Tibial nerve (tissue), 4 donors: ENCODE results near the gene ZBTB39. TPM values are rescaled to one million over a fixed set of nuclear protein-coding genes. Genes with fewer than 3 reads are reported as not detected.

ENCODE experiments used
- DNase-seq, 2 donors: peaks; one replicate each; pipeline ENCODE4 v3.0.0-alpha.2; 2019; ENCODE audit warnings: low spot score in 2 of 2
- H3K27ac ChIP-seq, 4 donors: fragments of 200-600 bp; sonication (generic) in 3 of 4; one replicate each; pipeline ENCODE4 v1.5.1; 2017 to 2019; ENCODE audit warnings: mild to moderate bottlenecking in 1 of 4
- H3K27me3 ChIP-seq, 2 donors: fragments of 200-600 bp; sonication (generic) in 1 of 2; one replicate each; pipeline versions ENCODE4 v1.5.1 to v1.6.0; 2017 to 2019
- H3K36me3 ChIP-seq, 3 donors: fragments of 200-600 bp; sonication (generic); one replicate each; pipeline ENCODE4 v1.5.1; 2018 to 2019
- H3K4me1 ChIP-seq, 4 donors: fragments of 200-600 bp; sonication (generic) in 3 of 4; one replicate each; pipeline ENCODE4 v1.5.1; 2017 to 2019
- H3K4me3 ChIP-seq, 4 donors: fragments of 200-600 bp; sonication (generic) in 3 of 4; one replicate each; pipeline ENCODE4 v1.5.1; 2017 to 2019; ENCODE audit warnings: mild to moderate bottlenecking in 1 of 4, moderate library complexity in 1 of 4
- H3K9me3 ChIP-seq, 4 donors: fragments of 200-600 bp; sonication (generic) in 3 of 4; one replicate each; pipeline ENCODE4 v1.5.1; 2017 to 2019
- EP300 ChIP-seq, 2 donors: sonication (generic); formaldehyde crosslinking; IDR thresholded peaks; one replicate each; pipeline ENCODE4 v1.6.1; 2017; ENCODE audit warnings: antibody characterized with exemption in 2 of 2, mild to moderate bottlenecking in 1 of 2
- POLR2A ChIP-seq, 2 donors: fragments of 450-650 bp; IDR thresholded peaks; one replicate each; pipeline ENCODE4 v1.6.1; 2017; ENCODE audit warnings: antibody characterized with exemption in 2 of 2, mild to moderate bottlenecking in 2 of 2, moderate library complexity in 2 of 2
- WGBS, 2 donors: methylation state at CpG; one replicate each; pipeline ENCODE4 v1.1.5; 2018; 5-methylcytosine and 5-hydroxymethylcytosine counted together
- total RNA-seq, 4 donors: library from RNA; depleted of rRNA; stranded (reverse); fragments of >200 nt; gene quantifications; one replicate each; pipeline ENCODE4 v1.1.0, GENCODE V29; 2016
- TF ChIP-seq, protein P1 (sequence below), 5 experiments: fragments of 200-600 bp in 3 of 5; fragments of 450-650 bp in 2 of 5; sonication (generic) in 3 of 5; IDR thresholded peaks; one replicate each; pipeline ENCODE4 v1.5.1; 2016 to 2019; ENCODE audit warnings: antibody characterized with exemption in 5 of 5, mild to moderate bottlenecking in 3 of 5, moderate library complexity in 2 of 5

The ZBTB39 gene
- total RNA-seq, 4 donors from 2014 or later, result 3.6 to 6.8 (median 5.4) TPM

DNA sequence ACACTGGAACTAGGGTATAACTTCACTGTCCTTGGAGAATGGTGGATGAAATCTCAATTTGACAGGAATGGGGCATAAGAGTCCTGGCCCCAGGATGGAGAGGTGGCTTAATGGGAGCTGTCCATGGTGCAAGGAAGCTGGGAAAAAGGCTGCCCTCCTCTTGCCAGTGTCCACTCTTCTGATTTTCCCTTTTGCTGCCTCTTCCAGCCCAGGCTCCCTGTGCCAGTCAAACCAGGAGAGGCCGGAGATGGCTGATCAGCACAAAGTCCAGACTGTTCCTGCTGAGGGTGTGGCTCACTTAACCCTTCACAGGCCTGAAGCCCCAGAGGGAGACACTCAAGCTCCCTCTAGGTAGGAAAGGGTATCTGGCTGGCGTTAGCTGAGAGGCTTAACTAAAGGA is 43.5 kb upstream of the ZBTB39 start, which contains the start of gene MYO1A:
Gene MYO1A, minus strand, starts transcription at position 240 of the 400 bp plus-strand sequence. CDS start 1,806 bp downstream, outside the sequence.
- WGBS, 2 donors, result 37 to 39% methylated on average over 2 of the region's 2 CpGs
- Histone ChIP-seq H3K9me3 (no peaks in the 10 kb centered on the region), H3K27me3 (no peaks in the 10 kb centered on the region), H3K27ac (peak within 1 kb of the TSS in 1 of 4 donors; percentile 38), H3K4me3 (no peak within 1 kb of the TSS), H3K36me3 (no peaks in the 10 kb centered on the region), H3K4me1 (peaks cover 0 to 9% (median 0%) of the 10 kb centered on the region in 4 donors)
- DNase-seq, result no peak
- no peak for TF ChIP-seq POLR2A (IDR thresholded peaks at IDR 0.05)
- TF ChIP-seq EP300 (IDR thresholded peaks at IDR 0.05), result no peak
- TF ChIP-seq, protein P1, sequence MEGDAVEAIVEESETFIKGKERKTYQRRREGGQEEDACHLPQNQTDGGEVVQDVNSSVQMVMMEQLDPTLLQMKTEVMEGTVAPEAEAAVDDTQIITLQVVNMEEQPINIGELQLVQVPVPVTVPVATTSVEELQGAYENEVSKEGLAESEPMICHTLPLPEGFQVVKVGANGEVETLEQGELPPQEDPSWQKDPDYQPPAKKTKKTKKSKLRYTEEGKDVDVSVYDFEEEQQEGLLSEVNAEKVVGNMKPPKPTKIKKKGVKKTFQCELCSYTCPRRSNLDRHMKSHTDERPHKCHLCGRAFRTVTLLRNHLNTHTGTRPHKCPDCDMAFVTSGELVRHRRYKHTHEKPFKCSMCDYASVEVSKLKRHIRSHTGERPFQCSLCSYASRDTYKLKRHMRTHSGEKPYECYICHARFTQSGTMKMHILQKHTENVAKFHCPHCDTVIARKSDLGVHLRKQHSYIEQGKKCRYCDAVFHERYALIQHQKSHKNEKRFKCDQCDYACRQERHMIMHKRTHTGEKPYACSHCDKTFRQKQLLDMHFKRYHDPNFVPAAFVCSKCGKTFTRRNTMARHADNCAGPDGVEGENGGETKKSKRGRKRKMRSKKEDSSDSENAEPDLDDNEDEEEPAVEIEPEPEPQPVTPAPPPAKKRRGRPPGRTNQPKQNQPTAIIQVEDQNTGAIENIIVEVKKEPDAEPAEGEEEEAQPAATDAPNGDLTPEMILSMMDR (IDR thresholded peaks at IDR 0.05), result no peak

DNA sequence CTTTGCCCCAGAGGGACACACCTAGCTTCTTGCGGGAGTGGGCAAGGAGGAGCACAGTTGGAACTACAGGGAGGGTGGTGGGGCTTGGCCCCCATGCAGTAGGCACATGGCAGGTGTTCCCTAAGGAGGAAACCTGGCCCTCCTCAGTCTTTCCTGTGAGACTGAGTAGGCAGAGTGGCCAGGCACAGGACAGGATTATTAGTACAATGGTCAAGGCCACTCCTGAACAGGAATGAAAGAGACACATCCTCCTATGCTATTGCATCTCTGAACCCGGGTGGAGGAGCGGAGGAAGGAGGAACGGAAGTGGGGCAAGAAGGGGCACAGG is 42.7 kb upstream of the ZBTB39 start:
- no peak for TF ChIP-seq POLR2A (IDR thresholded peaks at IDR 0.05)
- TF ChIP-seq, protein P1 (IDR thresholded peaks at IDR 0.05), result no peak
- no peak for TF ChIP-seq EP300 (IDR thresholded peaks at IDR 0.05)
- DNase-seq, result no peak
- 84 to 92% methylated on average over 4 of the region's 4 CpGs for WGBS, 2 donors
- Histone ChIP-seq H3K36me3 (no peaks in the 10 kb centered on the region), H3K27ac (peak overlapping the region in 1 of 4 donors; percentile 38), H3K27me3 (no peaks in the 10 kb centered on the region), H3K4me1 (peaks cover 0 to 9% (median 0%) of the 10 kb centered on the region in 4 donors), H3K9me3 (no peaks in the 10 kb centered on the region), H3K4me3 (no peak overlapping the region)

DNA sequence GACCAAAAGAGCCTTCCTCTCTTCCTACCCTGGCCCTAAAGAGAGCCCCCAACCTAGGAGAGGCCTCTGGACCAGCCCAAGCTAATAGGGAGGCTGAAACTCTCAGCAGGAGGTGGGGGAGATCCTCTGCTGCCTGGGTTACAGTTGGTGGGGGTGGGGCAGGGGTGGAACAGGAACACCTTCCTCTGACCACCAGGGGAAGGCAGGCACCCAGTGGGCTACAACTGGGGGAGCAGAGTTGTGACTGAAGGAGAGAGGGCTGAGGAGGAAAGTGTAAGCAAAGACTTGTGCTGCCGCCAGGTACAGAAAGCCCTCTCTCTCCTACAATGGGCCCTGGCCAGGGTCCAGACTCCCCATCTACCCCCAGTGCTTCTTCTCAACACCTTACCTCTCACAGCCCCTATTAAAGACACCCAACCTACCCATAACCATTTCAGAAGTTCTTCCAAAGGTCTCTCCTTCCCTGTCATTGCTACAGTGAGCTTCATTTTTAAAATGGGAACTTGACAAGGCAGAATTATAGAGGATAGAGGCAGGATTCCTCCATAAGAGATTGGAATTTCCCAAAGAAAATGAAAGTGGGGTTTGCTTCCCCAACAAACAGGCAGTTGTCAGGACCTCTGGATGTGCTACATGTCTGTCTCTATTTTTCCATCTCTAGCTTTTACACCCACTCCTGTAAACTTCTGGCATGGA is 42.2 kb upstream of the ZBTB39 start:
- TF ChIP-seq, protein P1 (IDR thresholded peaks at IDR 0.05), result no peak
- TF ChIP-seq POLR2A (IDR thresholded peaks at IDR 0.05) (no peak), EP300 (IDR thresholded peaks at IDR 0.05) (no peak)
- no peaks in the 10 kb centered on the region for H3K36me3 ChIP-seq
- WGBS, 2 donors, result 71 to 77% methylated on average over 1 of the region's 1 CpG

DNA sequence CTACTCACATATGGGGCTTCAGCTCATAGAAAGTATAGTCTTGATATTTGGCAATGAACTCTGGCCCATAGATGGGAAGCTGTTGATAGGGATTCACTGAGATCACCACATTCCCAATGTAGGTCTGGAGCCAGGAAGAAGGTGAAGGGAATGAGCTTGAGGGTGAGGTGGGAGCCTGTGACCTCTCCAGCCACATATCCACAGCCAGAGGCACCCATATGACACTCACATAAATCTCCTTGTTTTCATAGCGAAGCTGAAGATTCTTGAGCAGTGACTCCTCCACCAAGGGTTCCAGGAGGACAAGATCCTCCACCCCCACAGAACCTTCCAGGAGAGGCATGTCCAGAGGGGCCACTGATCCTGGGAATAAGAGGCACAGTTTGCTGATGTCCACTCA is 41.6 kb upstream of the ZBTB39 start:
- no peak for DNase-seq
- Histone ChIP-seq H3K9me3 (no peaks in the 10 kb centered on the region), H3K27me3 (no peaks in the 10 kb centered on the region), H3K4me1 (peaks cover 0 to 9% (median 0%) of the 10 kb centered on the region in 4 donors), H3K36me3 (no peaks in the 10 kb centered on the region), H3K27ac (no peak overlapping the region), H3K4me3 (no peak overlapping the region)
- no peak for TF ChIP-seq EP300 (IDR thresholded peaks at IDR 0.05)
- TF ChIP-seq, protein P1 (IDR thresholded peaks at IDR 0.05), result no peak
- 67 to 73% methylated on average over 1 of the region's 1 CpG for WGBS, 2 donors

More for the DNA sequence above, 42.2 kb upstream of the ZBTB39 start:
- no peak for DNase-seq
- Histone ChIP-seq H3K27ac (no peak overlapping the region), H3K4me3 (peak overlapping the region in 1 of 4 donors; percentile 0), H3K4me1 (peaks cover 0 to 9% (median 0%) of the 10 kb centered on the region in 4 donors), H3K9me3 (no peaks in the 10 kb centered on the region), H3K27me3 (no peaks in the 10 kb centered on the region)
